Stimulated activated CD4-positive, alpha-beta T cell treated with anti-CD3 and anti-CD28 coated beads, Interleukin-1b, Interleukin-23, amount 100 ng/mL, for 4 hours (primary cell): ENCODE data around the gene SH3GLB2.
A peak's percentile ranks its signal among the peaks of the same experiment; 100 is the strongest.
"Not testable (repeated sequence)": the region's sequence is repeated elsewhere in the genome, so short reads cannot be mapped to it uniquely, and the experiment has no call there.

ENCODE experiments used
- DNase-seq, 2 donors: peaks; one replicate each; pipeline ENCODE4 v3.0.0-alpha.2; 2020; ENCODE audit warnings: low read depth in 2 of 2

Gene SH3GLB2

DNA sequence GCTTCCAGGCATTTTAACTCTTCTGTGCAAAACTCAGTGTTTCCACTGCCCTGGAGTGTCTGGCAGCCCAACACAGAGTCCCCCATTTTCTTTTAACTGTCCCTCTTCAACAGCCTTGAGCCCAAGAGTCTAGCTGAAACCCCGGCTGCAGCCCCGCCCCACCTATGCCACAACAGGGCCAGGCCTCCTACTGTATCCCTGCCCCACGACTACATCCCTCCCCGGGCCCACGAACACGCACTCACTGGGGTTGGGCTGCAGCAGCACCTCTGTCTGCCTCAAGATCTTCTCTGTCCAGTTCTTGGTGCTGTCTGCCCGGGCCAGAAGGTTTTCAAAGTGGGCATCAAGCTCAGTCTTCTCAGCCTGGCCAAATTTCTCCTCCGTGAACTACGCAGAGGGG is 6.1 kb downstream of the SH3GLB2 start:
- no peak for DNase-seq

DNA sequence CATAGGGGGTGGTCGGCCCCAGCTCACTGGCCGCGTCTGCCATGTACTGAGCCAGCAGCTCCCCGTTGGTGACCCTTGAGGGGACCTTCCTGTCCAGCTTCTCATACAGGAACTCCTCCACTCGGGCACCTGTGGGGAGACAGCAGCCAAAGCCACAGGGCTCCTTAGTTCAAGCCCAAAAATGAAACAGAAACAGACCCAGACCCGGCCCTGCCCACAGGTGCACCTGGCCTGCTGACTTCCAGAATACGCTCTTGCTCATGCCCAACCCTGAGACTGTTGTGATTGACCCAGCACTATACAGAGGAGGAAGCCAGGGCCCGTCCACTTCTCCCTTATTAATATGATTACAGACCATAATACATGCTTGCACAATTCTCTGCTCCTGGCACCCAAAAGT is 7.0 kb downstream of the SH3GLB2 start:
- no peak for DNase-seq

DNA sequence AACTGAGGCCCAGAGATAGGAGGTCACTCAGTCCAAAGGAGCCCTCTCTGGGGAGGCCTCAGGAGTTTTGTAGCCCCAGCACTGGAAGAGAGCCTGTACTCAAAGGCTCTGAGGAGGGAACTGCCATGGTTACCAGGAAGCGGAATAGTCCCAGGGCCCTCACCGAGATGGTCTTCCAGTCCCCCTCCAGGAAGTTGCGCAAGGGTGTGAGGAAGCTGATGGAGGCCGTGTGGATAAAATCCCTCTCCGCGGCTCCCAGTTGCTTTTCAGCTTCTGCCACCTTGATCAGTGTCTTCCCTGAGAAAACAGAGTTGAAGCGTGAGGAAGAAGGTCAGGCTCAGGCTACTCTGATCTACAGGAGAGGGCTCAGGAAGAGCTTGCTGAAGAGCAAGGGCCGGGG is 13.5 kb downstream of the SH3GLB2 start:
- DNase-seq = no peak

GRCh38 chr9:129014124-129014523 is 14.0 kb downstream of the SH3GLB2 start:
- DNase-seq = no peak

DNA sequence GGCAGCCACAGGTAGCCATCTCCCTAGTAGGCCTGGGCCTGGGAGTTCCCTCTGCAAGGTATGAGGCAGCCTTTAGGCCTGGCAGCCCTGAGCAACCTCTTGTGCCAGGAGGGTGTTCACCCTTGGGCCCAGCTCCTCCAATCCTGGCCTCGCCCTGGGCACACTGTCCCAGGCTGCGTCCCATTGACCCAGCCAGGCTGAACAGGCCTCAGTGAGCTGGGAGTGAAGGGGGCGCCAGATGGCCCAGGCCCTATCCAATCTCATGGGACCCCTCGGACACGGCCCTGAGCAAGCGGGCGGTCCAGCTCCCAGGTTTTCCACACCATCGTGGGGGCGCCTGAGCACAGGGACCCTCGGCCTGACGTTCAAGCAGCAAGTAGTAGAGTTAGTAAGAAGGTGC is 14.5 kb downstream of the SH3GLB2 start:
- no peak for DNase-seq

DNA sequence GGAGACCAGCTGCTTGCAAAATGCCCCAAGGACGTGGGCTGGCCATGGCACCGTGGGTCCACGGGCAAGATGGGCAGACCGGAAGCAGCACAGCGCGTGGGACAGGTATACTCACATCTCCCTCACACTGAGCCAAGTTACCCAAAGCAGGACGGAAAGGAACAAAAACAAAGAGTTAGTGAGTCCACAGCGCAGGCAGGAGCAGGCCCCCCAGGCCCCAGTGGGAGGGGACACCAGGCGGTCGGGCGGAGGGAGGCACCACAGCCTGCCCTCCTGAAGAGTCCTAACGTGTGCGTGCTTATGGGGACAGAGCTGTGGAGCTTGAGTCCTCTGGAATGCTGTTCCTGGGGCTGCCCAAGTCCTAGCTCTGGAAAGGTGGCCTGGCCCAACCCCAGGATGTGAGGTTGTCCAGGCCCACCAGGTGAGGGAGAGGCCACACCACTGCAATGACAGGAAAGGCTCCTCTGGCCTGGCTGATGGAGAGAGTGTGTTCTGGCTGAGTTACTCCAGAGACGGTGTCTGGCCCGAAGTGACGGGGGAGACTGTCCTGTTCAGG is 15.2 kb downstream of the SH3GLB2 start:
- no peak for DNase-seq

GRCh38 chr9:129012343-129012742 is 15.8 kb downstream of the SH3GLB2 start:
- no peak for DNase-seq

GRCh38 chr9:129011761-129012181 is 16.4 kb downstream of the SH3GLB2 start:
- no peak for DNase-seq

DNA sequence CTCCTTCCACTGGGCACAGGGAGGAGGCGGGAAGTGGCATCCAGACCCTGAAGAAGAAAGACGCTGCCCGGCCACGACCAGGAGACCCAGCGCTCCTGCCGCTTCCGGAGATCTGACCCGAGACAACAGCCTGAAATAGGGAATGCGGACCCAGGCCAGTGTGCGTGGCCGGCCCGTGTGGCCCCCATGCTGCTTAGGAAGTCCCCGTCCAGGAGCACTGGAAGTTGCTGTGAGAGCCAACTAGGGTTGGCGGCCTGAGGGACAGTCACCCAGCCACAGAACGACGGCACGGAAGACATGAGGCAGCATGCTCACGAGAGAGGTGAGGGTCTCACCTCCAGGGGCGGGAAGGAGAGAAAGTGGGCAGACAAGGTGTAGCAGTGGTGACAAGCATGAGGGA is 17.0 kb downstream of the SH3GLB2 start:
- DNase-seq = no peak

DNA sequence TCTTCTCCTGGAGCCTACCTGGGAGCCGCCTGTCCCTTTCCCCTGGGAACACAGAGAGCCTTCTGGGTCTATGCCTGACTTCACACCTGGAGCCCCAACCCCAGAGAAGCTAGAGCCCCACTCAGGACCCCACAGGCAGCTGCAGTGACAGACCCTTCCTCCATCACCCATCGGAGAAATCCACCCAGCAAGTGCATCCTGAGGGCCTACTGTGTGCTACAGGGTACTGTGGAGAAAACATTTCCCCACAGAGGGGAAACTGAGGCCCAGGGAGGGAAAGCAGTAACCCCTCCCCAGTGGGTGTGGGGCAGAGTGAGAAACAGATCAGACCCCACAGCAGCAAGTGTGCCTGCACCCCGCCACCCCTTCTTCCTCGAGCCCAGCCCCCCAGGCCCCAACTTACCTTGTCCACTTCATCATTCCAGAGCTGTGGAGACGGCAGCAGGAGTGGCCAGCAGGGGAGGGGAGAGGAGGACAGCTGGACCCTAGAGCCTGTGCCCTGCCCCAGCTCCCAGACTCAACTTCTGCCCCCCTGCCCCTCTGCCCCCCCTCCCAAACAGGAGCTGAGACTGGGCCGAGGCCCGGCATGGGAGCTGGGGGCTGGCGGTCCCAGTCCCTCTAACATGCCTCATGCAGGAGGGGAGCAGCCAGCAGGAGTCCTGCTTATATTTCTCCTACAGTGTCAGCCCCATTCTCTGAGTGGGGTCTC is 17.7 kb downstream of the SH3GLB2 start:
- DNase-seq = no peak

GRCh38 chr9:129009584-129010141 is 18.5 kb downstream of the SH3GLB2 start:
- no peak for DNase-seq

DNA sequence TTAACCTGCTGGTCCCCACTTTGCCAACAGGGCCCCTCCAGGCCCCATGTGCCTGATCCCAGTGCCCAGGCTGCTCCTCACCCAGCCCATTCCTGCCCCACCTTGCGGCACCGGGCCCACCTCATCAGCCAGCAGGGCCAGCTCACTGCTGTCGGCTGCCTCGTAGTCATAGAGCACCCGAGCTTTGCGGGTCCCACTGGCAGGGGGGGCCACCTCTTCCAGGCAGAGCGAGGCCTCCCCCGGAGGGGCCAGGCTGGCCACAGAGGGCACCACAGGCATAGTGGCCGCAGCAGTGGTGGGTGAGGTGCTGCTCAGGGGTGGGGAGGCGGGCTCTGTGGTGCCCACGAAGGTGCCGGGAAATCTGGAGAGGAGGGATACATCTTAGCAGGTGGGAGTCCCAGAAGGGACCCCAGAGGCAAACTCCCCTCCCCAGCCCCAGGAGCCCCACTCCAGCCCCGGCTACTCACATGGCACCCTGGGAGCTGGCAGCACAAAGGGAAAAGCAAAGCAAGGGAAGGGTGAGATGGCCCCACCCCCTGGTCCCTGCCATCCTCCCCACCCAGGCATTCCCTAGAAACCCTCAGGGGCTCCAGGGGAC is 19.0 kb downstream of the SH3GLB2 start:
- no peak for DNase-seq

DNA sequence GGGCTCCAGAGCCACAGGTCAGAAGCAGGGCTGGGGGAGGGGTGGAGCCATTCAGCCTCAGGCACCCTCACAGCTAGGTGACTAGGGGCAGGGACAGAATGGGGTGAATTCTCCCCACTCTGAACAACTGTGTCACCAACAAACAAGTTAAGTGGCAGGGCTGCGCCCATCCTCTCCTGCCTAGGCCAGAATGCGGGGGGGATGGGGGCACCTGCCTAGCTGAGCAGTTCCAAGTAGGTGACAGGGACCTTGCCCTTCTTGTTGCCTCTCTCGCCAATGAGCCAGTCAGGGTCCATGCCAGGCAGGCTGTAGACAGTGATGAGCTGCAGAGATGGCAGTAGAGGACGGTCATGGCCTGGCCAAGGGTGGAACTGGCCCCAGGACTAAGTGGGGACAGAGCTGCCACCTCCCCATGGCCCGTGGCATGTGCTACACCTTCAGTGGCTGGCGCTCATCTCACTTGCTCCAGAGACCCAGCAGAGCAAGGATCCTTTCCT is 19.6 kb downstream of the SH3GLB2 start:
- no peak for DNase-seq

- DNase-seq = no peak
Observed at GRCh38 chr9:129007766-129008468, 20.2 kb downstream of the SH3GLB2 start.

- DNase-seq = no peak
Observed at GRCh38 chr9:129007035-129007765, 20.9 kb downstream of the SH3GLB2 start.

GRCh38 chr9:129006328-129007034 is 21.6 kb downstream of the SH3GLB2 start:
- peak; percentile 26 to 37 for DNase-seq

- DNase-seq = no peak
Observed at GRCh38 chr9:129005336-129005997, 22.7 kb downstream of the SH3GLB2 start.

DNA sequence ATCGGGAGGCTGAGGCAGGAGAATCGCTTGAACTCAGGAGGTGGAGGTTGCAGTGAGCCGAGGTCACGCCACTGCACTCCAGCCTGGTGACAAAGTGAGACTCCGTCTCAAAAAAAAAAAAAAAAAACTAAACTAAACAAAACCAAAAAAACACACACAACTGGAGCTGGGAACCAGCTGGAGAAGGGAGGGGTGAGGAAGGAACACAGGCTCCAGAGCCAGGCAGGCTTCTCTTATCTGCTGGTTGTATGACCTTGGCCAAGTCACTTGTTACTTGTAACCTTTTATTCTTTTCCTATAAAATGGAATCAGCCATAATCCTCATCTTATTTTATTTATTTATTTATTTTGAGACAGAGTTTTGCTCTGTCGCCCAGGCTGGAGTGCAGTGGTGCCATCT is 24.0 kb downstream of the SH3GLB2 start:
- DNase-seq = not testable (repeated sequence)

GRCh38 chr9:129002992-129003391 is 25.1 kb downstream of the SH3GLB2 start:
- no peak for DNase-seq
